ENCODE data around the gene TNNI3K. TPM values are rescaled to one million over a fixed set of nuclear protein-coding genes. Genes with fewer than 3 reads are reported as not detected.

The TNNI3K gene
- polyA plus RNA-seq, 1 of the 3 experiments (the other 2 are of a cell fraction) = 0.31 TPM

DNA sequence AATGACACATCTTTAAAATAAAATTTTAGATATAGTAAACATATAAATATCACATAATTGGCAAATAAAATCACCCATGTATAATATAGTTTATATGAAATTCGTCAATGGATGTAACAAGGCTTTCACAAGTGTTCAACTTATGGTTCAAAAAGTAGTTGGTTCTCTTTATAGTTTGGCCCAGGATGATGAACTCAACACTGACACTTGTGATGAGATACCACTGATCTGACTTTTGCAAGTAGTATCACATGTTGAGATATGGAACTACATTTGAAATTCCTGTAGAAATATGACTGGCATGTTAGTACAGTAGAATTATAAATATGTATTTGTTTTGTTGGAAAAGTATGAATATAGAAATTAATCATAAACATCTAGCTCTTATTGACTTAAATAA lies 1.8 kb downstream of the TNNI3K start (continued):
- TF ChIP-seq, protein P1, sequence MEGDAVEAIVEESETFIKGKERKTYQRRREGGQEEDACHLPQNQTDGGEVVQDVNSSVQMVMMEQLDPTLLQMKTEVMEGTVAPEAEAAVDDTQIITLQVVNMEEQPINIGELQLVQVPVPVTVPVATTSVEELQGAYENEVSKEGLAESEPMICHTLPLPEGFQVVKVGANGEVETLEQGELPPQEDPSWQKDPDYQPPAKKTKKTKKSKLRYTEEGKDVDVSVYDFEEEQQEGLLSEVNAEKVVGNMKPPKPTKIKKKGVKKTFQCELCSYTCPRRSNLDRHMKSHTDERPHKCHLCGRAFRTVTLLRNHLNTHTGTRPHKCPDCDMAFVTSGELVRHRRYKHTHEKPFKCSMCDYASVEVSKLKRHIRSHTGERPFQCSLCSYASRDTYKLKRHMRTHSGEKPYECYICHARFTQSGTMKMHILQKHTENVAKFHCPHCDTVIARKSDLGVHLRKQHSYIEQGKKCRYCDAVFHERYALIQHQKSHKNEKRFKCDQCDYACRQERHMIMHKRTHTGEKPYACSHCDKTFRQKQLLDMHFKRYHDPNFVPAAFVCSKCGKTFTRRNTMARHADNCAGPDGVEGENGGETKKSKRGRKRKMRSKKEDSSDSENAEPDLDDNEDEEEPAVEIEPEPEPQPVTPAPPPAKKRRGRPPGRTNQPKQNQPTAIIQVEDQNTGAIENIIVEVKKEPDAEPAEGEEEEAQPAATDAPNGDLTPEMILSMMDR (IDR thresholded peaks at IDR 0.05) = no peak
- TF ChIP-seq, protein P2, sequence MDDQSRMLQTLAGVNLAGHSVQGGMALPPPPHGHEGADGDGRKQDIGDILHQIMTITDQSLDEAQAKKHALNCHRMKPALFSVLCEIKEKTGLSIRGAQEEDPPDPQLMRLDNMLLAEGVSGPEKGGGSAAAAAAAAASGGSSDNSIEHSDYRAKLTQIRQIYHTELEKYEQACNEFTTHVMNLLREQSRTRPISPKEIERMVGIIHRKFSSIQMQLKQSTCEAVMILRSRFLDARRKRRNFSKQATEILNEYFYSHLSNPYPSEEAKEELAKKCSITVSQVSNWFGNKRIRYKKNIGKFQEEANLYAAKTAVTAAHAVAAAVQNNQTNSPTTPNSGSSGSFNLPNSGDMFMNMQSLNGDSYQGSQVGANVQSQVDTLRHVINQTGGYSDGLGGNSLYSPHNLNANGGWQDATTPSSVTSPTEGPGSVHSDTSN (IDR thresholded peaks at IDR 0.05) = no peak
- TF ChIP-seq RFX5 (IDR thresholded peaks at IDR 0.05; ENCODE audit: low read length) = no peak
- TF ChIP-seq FOXM1 (IDR thresholded peaks at IDR 0.05; ENCODE audit: low read depth) = no peak
- no peak for TF ChIP-seq FOSL2 (IDR thresholded peaks at IDR 0.05; ENCODE audit: borderline replicate concordance, low read depth)
- TF ChIP-seq GABPA (IDR thresholded peaks at IDR 0.05; ENCODE audit: low read depth) = no peak
- no peak for TF ChIP-seq MEF2A (IDR thresholded peaks at IDR 0.05; ENCODE audit: borderline replicate concordance, low read depth)

DNA sequence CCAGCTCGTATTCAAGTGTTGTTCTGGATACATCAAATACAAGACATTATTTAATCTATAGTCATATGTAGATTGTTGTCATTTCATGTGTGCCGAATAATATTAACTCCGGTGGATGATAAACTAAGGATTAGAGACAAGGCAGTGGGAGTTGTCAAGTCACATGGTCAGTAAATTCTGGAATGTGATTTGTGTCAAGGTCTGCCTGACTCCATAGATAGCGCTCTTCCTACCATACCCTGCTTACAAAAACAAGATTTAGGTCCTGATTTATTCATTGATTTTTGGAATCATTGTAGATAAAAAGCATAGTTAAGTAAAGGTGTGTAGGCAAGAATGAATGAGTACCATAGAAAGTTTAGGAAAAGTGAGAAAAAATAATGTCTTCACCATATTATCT lies 2.6 kb downstream of the TNNI3K start:
- Histone ChIP-seq H4K20me1 (ENCODE audit: insufficient read depth) (no peaks in the 10 kb centered on the region), H3K27ac (ENCODE audit: low read depth in 2 of 2, low read length in 1 of 2) (no peak overlapping the region), H3K9ac (no peak overlapping the region), H3K27me3 (ENCODE audit: insufficient read depth) (no peaks in the 10 kb centered on the region), H3K4me3 (ENCODE audit: low read depth in 2 of 2, low read length in 1 of 2) (no peak overlapping the region), H3K9me2 (no peaks in the 10 kb centered on the region), H3K9me3 (no peaks in the 10 kb centered on the region), H3K79me2 (ENCODE audit: insufficient read depth) (no peaks in the 10 kb centered on the region), H3F3A (replicated peaks; ENCODE audit: insufficient read depth) (no peaks in the 10 kb centered on the region), H3K4me1 (ENCODE audit: control insufficient read depth in 1 of 2, insufficient read depth in 2 of 2, low read depth in 1 of 2, low read length in 1 of 2) (no peaks in the 10 kb centered on the region), H2AFZ (ENCODE audit: low read depth) (no peak overlapping the region), H3K36me3 (replicated peaks in 1 of 2; ENCODE audit: control insufficient read depth in 1 of 2, insufficient read depth in 2 of 2, low read length in 1 of 2) (no peaks in the 10 kb centered on the region), H3K4me2 (no peak overlapping the region)
- ChIA-PET POLR2A (no interaction called here), CTCF (interaction anchor here (0.7 kb wide), 1 partner anchor 35 kb away, joined by 3 read pairs; no protein-coding TSS in a partner anchor)
- 65% methylated on average over 4 of the region's 4 CpGs for WGBS (ENCODE audit: low lambda C conversion rate)
- no peak for DNase-seq
- TF ChIP-seq MEF2A (IDR thresholded peaks at IDR 0.05; ENCODE audit: borderline replicate concordance, low read depth) (no peak), EZH2phosphoT487 (IDR thresholded peaks at IDR 0.05; ENCODE audit: borderline replicate concordance, low read depth) (no peak), RAD21 (IDR thresholded peaks at IDR 0.05; ENCODE audit: low read length) (no peak), EP300 (IDR thresholded peaks at IDR 0.05; ENCODE audit: borderline replicate concordance in 1 of 2, low read depth in 1 of 2, low read length in 1 of 2) (no peak), RXRA (IDR thresholded peaks at IDR 0.05; ENCODE audit: borderline replicate concordance, low read depth) (no peak), SMC3 (IDR thresholded peaks at IDR 0.05; ENCODE audit: low read depth, low read length) (no peak)
- TF ChIP-seq, protein P3, sequence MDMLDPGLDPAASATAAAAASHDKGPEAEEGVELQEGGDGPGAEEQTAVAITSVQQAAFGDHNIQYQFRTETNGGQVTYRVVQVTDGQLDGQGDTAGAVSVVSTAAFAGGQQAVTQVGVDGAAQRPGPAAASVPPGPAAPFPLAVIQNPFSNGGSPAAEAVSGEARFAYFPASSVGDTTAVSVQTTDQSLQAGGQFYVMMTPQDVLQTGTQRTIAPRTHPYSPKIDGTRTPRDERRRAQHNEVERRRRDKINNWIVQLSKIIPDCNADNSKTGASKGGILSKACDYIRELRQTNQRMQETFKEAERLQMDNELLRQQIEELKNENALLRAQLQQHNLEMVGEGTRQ (IDR thresholded peaks at IDR 0.05; ENCODE audit: borderline replicate concordance, low read depth, low read length) = no peak

Measured in SK-N-SH (cell line).